Left lung (tissue), 10 donors: ENCODE data around the gene TEX30. TPM values are rescaled to one million over a fixed set of nuclear protein-coding genes. Genes with fewer than 3 reads are reported as not detected.
A peak's percentile ranks its signal among the peaks of the same experiment; 100 is the strongest.

Experiments
- ATAC-seq: fragments of 200-7000 bp; cut with Tn5 transposase; one replicate; pipeline ENCODE4 v1.9.1; 2020; ENCODE audit warnings: moderate library complexity
- DNase-seq, 4 donors: peaks; one replicate each; pipeline ENCODE4 v3.0.0-alpha.2; 2013 to 2020
- H3K27ac ChIP-seq, 2 donors: fragments of 200-600 bp; sonication (generic) in 1 of 2; one replicate each; pipeline versions ENCODE4 v1.5.0 to v1.8.0; 2020 to 2021
- H3K27me3 ChIP-seq, 2 donors: fragments of 200-600 bp; sonication (generic) in 1 of 2; one replicate each; pipeline versions ENCODE4 v1.5.0 to v1.8.0; 2020 to 2021
- H3K36me3 ChIP-seq, 2 donors: fragments of 200-600 bp; sonication (generic) in 1 of 2; one replicate each; pipeline versions ENCODE4 v1.5.0 to v1.8.0; 2020 to 2021
- H3K4me1 ChIP-seq, 2 donors: fragments of 200-600 bp; one replicate each; pipeline ENCODE4 v1.8.0; 2021
- H3K4me3 ChIP-seq, 2 donors: fragments of 200-600 bp; sonication (generic) in 1 of 2; one replicate each; pipeline versions ENCODE4 v1.5.0 to v1.8.0; 2020 to 2021; ENCODE audit warnings: mild to moderate bottlenecking in 1 of 2
- H3K9me3 ChIP-seq, 2 donors: fragments of 200-600 bp; sonication (generic) in 1 of 2; one replicate each; pipeline versions ENCODE4 v1.5.0 to v1.8.0; 2020 to 2021
- CTCF ChIP-seq, 2 donors: fragments of 200-600 bp; sonication (generic) in 1 of 2; IDR thresholded peaks; one replicate each; pipeline versions ENCODE4 v1.5.0 to v1.8.0; 2021; ENCODE audit warnings: antibody characterized with exemption in 2 of 2
- intact Hi-C, 2 donors: fragments of 100-400 bp; cut with DNase I; formaldehyde crosslinking; loops; one replicate each; pipeline versions ENCODE4 v1.11.2 to v1.14.2; 2022
- polyA plus RNA-seq, 6 donors: library from polyadenylated mRNA; unstranded; fragments of 120-200 nt; gene quantifications; one replicate each; pipeline ENCODE4 v1.2.1, GENCODE V29; 2013; ENCODE audit not compliant: insufficient read length in 6 of 6
- total RNA-seq, 2 donors: library from RNA; stranded (reverse); fragmentation: NEBNext Ultra II Directional; extraction: Animal tissue kit (Norgen Biotek cat#: 25700); gene quantifications; one replicate each; pipeline ENCODE4 v1.2.1, GENCODE V29; 2021
- donor health status: DM: no; HTN: yes; CAD: no.
- donor health status: DM: no; HTN: no; CAD: no.

The TEX30 gene
- total and polyA plus RNA-seq, 8 donors, result 7.1 to 19.4 (median 17.8) TPM

GRCh38 chr13:102779436-102780159, 6.0 kb upstream of the TEX30 start:
- TF ChIP-seq CTCF (IDR thresholded peaks at IDR 0.05), result no peak
- no peak overlapping the region for H3K4me3 ChIP-seq
- no peak for ATAC-seq
- H3K4me1 ChIP-seq, result no peaks in the 10 kb centered on the region
- peaks cover 0 to 6% of the 10 kb centered on the region in 2 donors for H3K9me3 ChIP-seq
- H3K27ac ChIP-seq, result no peak overlapping the region
- intact Hi-C loops, result no loop called here
- H3K27me3 ChIP-seq, result no peaks in the 10 kb centered on the region
- no peak for DNase-seq
- H3K36me3 ChIP-seq, result no peaks in the 10 kb centered on the region

GRCh38 chr13:102777736-102778135, 4.2 kb upstream of the TEX30 start:
- no peak for TF ChIP-seq CTCF (IDR thresholded peaks at IDR 0.05)
- ATAC-seq (no peak), DNase-seq (no peak)
- Histone ChIP-seq H3K4me1 (peaks cover under 1 to 11% of the 10 kb centered on the region in 2 donors), H3K27ac (no peak overlapping the region), H3K9me3 (peaks cover 0 to 6% of the 10 kb centered on the region in 2 donors), H3K27me3 (no peaks in the 10 kb centered on the region), H3K36me3 (no peaks in the 10 kb centered on the region), H3K4me3 (no peak overlapping the region)
- intact Hi-C loops, result no loop called here

- Histone ChIP-seq H3K4me3 (no peak overlapping the region), H3K36me3 (no peaks in the 10 kb centered on the region), H3K27ac (no peak overlapping the region), H3K27me3 (no peaks in the 10 kb centered on the region), H3K4me1 (peaks cover 4 to 25% of the 10 kb centered on the region in 2 donors), H3K9me3 (peaks cover 0 to 2% of the 10 kb centered on the region in 2 donors)
- TF ChIP-seq CTCF (IDR thresholded peaks at IDR 0.05), result no peak
- ATAC-seq, result no peak
- intact Hi-C loops, result no loop called here
- no peak for DNase-seq
Measured at GRCh38 chr13:102776271-102776670, 2.7 kb upstream of the TEX30 start.

- ATAC-seq (no peak), DNase-seq (peak in 1 of 4 donors; percentile 46)
- H3K4me3 ChIP-seq, result peak overlapping the region in 1 of 2 donors; percentile 89
- no peaks in the 10 kb centered on the region for H3K27me3 ChIP-seq
- no peak overlapping the region for H3K27ac ChIP-seq
- intact Hi-C loops, result no loop called here
- no peaks in the 10 kb centered on the region for H3K36me3 ChIP-seq
- TF ChIP-seq CTCF (IDR thresholded peaks at IDR 0.05), result no peak
- H3K9me3 ChIP-seq, result no peaks in the 10 kb centered on the region
- H3K4me1 ChIP-seq, result peaks cover 4 to 26% of the 10 kb centered on the region in 2 donors
Measured at GRCh38 chr13:102774591-102775520, 1.3 kb upstream of the TEX30 start.

- Histone ChIP-seq H3K4me3 (peak overlapping the region; percentile 85 to 89), H3K9me3 (no peaks in the 10 kb centered on the region), H3K4me1 (peaks cover 4 to 26% of the 10 kb centered on the region in 2 donors), H3K27ac (peak overlapping the region; percentile 84 to 85), H3K36me3 (no peaks in the 10 kb centered on the region), H3K27me3 (no peaks in the 10 kb centered on the region)
- intact Hi-C loops, result no loop called here
- DNase-seq, result peak in 1 of 4 donors; percentile 82
- ATAC-seq, result peak; percentile 1
- TF ChIP-seq CTCF (IDR thresholded peaks at IDR 0.05), result no peak
Measured at GRCh38 chr13:102774214-102774568, 605 bp upstream of the TEX30 start.
